KMS-11 (cell line): ENCODE measurements around the gene PTPN14.

ENCODE experiments used
- H2AFZ ChIP-seq: fragments of 200-600 bp; sonication (generic); 2 replicates; pipeline ENCODE4 v1.6.1; 2016; ENCODE audit warnings: antibody characterized with exemption, mixed run types, low read depth
- H3K27ac ChIP-seq: fragments of 200-600 bp; sonication (generic); 2 replicates; pipeline ENCODE4 v1.6.1; 2016; ENCODE audit warnings: mild to moderate bottlenecking, mixed run types
- H3K27me3 ChIP-seq: fragments of 200-600 bp; sonication (generic); 2 replicates; pipeline ENCODE4 v1.6.1; 2017; ENCODE audit warnings: mild to moderate bottlenecking, low read depth, mixed run types, moderate library complexity; ENCODE audit not compliant: insufficient read depth
- H3K36me3 ChIP-seq: fragments of 200-600 bp; sonication (generic); 2 replicates; pipeline ENCODE4 v1.6.1; 2017; ENCODE audit warnings: mild to moderate bottlenecking, mixed run types; ENCODE audit not compliant: insufficient read depth
- H3K4me1 ChIP-seq: fragments of 200-600 bp; sonication (generic); 2 replicates; pipeline ENCODE4 v1.6.1; 2016; ENCODE audit warnings: mild to moderate bottlenecking, low read depth, mixed run types; ENCODE audit not compliant: poor library complexity, severe bottlenecking
- H3K4me2 ChIP-seq: fragments of 200-600 bp; sonication (generic); 2 replicates; pipeline ENCODE4 v1.7.0; 2016; ENCODE audit warnings: mild to moderate bottlenecking, mixed run types
- H3K4me3 ChIP-seq: fragments of 200-600 bp; sonication (generic); IDR thresholded peaks from 2 replicates; pipeline ENCODE4 v1.6.1; 2017; ENCODE audit warnings: low read depth, low read length, mixed read lengths; ENCODE audit not compliant: insufficient read depth
- H3K79me2 ChIP-seq: fragments of 200-600 bp; sonication (generic); 2 replicates; pipeline ENCODE4 v1.6.1; 2016; ENCODE audit warnings: low read depth, mixed run types; ENCODE audit not compliant: insufficient read depth
- H3K9ac ChIP-seq: fragments of 200-600 bp; sonication (generic); 2 replicates; pipeline ENCODE4 v1.6.1; 2016; ENCODE audit warnings: mild to moderate bottlenecking, mixed run types
- H4K20me1 ChIP-seq: fragments of 200-600 bp; sonication (generic); 2 replicates; pipeline ENCODE4 v1.6.1; 2016; ENCODE audit warnings: mild to moderate bottlenecking, mixed run types; ENCODE audit not compliant: insufficient read depth
- TF ChIP-seq, protein P1 (sequence below): fragments of 200-600 bp; sonication (generic); conservative IDR thresholded peaks from 2 replicates; pipeline ENCODE4 v1.6.1; 2017; ENCODE audit warnings: low read depth, mild to moderate bottlenecking, antibody characterized with exemption, low read length, moderate library complexity, mixed read lengths

Gene PTPN14

DNA sequence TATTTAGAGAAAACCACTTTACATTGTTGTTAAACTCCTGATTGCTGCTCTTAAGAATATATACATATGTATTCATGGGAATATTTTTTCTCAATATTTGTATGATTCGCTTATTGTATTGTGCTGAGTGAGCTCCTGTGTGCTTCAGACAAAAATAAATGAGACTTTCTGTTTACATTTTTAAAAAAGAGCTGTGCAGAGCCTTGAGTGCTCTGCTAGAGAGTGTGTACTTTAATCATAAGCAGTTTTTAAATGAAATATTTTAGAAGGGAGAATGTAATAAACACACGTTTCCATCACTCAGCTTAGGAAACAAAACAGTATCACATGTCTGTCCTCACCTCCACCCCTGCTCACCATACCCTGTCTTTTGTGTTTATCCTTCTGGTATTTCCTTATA lies 9.7 kb downstream of the PTPN14 start:
- Histone ChIP-seq H3K36me3 (no peaks in the 10 kb centered on the region), H3K27ac (no peak overlapping the region), H3K79me2 (no peaks in the 10 kb centered on the region), H3K9ac (no peak overlapping the region), H2AFZ (no peak overlapping the region), H3K27me3 (no peaks in the 10 kb centered on the region), H4K20me1 (no peaks in the 10 kb centered on the region), H3K4me2 (no peak overlapping the region), H3K4me1 (no peaks in the 10 kb centered on the region), H3K4me3 (no peak overlapping the region)
- TF ChIP-seq, protein P1, sequence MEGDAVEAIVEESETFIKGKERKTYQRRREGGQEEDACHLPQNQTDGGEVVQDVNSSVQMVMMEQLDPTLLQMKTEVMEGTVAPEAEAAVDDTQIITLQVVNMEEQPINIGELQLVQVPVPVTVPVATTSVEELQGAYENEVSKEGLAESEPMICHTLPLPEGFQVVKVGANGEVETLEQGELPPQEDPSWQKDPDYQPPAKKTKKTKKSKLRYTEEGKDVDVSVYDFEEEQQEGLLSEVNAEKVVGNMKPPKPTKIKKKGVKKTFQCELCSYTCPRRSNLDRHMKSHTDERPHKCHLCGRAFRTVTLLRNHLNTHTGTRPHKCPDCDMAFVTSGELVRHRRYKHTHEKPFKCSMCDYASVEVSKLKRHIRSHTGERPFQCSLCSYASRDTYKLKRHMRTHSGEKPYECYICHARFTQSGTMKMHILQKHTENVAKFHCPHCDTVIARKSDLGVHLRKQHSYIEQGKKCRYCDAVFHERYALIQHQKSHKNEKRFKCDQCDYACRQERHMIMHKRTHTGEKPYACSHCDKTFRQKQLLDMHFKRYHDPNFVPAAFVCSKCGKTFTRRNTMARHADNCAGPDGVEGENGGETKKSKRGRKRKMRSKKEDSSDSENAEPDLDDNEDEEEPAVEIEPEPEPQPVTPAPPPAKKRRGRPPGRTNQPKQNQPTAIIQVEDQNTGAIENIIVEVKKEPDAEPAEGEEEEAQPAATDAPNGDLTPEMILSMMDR, result no peak

GRCh38 chr1:214541206-214541605 lies 10.2 kb downstream of the PTPN14 start:
- H3K27me3 ChIP-seq, result no peaks in the 10 kb centered on the region
- no peak overlapping the region for H2AFZ ChIP-seq
- H3K4me2 ChIP-seq, result no peak overlapping the region
- no peaks in the 10 kb centered on the region for H3K79me2 ChIP-seq
- no peak overlapping the region for H3K27ac ChIP-seq
- H4K20me1 ChIP-seq, result no peaks in the 10 kb centered on the region
- H3K4me3 ChIP-seq, result no peak overlapping the region
- no peaks in the 10 kb centered on the region for H3K36me3 ChIP-seq
- H3K4me1 ChIP-seq, result no peaks in the 10 kb centered on the region
- no peak overlapping the region for H3K9ac ChIP-seq
- TF ChIP-seq, protein P1, result no peak

GRCh38 chr1:214540324-214540723 lies 11.1 kb downstream of the PTPN14 start:
- Histone ChIP-seq H3K36me3 (no peaks in the 10 kb centered on the region), H3K79me2 (no peaks in the 10 kb centered on the region), H3K4me1 (no peaks in the 10 kb centered on the region), H4K20me1 (no peaks in the 10 kb centered on the region), H3K27me3 (no peaks in the 10 kb centered on the region), H3K4me3 (no peak overlapping the region), H3K9ac (no peak overlapping the region), H2AFZ (no peak overlapping the region), H3K27ac (no peak overlapping the region), H3K4me2 (no peak overlapping the region)
- TF ChIP-seq, protein P1, result no peak

DNA sequence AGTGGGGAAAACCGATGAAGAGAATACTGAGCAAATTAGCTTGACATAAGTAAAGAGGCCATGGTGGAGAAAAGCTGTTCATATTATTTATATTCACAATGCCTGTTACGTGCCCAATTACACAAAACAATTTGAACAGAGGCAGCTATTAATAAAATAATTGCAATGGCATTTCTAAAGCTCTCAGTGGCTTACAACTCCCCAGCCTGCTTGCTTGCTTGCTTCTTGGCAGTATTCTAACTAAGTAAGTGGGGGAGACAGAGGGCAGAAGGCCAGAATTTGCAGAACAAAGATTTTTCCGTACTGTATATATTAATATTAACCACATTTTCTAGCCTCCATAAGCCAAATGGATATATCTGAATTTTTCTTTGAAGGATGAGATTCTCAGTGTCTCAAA lies 12.9 kb downstream of the PTPN14 start:
- Histone ChIP-seq H4K20me1 (no peaks in the 10 kb centered on the region), H3K4me2 (no peak overlapping the region), H3K27me3 (no peaks in the 10 kb centered on the region), H3K4me1 (no peaks in the 10 kb centered on the region), H3K27ac (no peak overlapping the region), H3K79me2 (no peaks in the 10 kb centered on the region), H3K4me3 (no peak overlapping the region), H3K36me3 (no peaks in the 10 kb centered on the region), H2AFZ (no peak overlapping the region), H3K9ac (no peak overlapping the region)
- TF ChIP-seq, protein P1, result no peak
